ENCODE results near the gene TLX2.
A peak's percentile ranks its signal among the peaks of the same experiment; 100 is the strongest.
"Not testable (repeated sequence)": the region's sequence is repeated elsewhere in the genome, so short reads cannot be mapped to it uniquely, and the experiment has no call there.

TLX2 gene

DNA sequence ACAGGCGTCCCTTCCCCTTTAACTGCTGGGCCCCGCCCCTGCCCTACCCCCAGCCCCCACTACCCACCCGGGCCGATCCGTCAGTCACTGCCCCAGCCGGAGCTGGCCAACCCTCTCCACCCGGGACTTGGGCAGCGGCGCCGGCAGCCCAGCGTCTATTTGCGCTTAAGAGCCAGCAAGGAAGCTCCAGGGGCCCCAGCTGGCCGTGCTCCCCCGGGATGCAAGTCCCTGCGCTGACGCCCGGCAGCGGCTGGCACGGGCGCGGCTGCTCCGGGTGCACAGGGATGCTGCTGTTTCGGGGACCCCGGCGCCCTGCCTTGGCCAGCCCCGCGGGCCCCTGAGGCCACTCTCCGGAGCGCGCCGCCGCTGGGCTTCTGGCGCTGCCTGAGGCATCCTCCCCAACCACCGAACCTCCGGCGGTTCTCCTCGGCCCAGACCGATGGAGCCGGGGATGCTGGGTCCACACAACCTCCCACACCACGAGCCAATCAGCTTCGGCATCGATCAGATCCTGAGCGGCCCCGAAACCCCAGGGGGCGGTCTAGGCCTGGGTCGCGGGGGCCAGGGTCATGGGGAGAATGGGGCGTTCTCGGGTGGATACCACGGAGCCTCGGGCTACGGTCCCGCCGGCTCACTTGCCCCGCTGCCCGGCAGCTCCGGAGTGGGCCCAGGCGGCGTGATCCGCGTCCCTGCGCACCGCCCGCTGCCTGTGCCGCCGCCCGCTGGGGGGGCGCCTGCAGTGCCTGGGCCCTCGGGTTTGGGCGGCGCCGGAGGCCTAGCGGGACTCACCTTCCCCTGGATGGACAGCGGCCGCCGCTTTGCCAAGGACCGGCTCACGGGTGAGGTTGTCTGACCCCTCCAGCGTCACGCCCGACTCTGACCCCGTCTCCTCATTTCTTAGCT, at the start of gene TLX2:
TLX2 (plus strand) TSS at position 83 of the 903 bp plus-strand sequence; CDS start at position 440, 357 bp downstream.
- DNase-seq, result no peak

DNA sequence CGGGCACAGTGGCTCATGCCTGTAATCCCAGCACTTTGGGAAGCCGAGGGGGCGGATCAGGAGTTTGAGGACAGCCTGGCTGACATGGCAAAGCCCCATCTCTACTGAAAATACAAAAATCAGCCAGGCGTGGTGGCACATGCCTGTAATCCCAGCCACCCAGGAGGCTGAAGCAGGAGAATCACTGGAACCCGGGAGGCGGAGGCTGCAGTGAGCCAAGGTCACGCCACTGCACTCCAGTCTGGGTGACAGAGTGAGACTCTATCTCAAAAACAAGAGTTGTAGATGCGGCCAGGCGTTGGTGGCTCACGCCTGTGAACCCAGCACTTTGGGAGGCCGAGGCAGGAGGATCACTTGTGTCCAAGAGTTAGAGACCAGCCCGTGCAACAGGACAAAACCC, 43.5 kb upstream of the TLX2 start:
- DNase-seq, result not testable (repeated sequence)

DNA sequence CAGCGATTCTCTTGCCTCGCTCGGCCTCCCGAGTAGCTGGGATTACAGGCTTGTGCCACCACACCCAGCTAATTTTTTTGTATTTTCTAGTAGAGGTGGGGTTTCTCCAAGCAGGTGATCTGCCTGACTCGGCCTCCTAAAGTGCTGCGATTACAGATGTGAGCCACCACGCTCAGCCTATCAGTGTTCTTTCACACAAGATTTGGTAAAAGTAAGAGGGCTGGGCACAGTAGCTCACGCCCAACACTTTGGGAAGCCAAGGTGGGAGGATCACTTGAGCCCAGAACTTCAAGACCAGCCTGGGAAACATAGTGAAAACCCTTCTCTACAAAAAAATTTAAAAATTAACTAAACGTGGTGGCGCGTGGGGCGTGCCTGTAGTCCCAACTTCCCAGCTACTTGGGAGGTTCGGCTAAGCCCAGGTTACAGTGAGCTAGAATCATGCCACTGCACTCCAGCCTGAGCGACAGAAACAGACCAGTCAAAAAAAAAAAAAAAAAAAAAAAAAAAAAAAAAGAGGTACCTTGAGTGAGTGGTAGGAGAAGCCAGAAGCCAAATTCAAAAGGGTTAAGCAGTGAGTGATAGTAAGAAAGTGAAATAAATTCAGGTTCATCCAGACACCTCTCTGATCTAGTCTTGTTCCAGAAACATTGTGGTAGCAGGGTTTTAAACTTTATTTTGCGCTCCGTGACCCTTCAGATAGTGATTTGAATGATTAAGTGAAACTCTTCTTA, 42.8 kb upstream of the TLX2 start:
- no peak for DNase-seq

DNA sequence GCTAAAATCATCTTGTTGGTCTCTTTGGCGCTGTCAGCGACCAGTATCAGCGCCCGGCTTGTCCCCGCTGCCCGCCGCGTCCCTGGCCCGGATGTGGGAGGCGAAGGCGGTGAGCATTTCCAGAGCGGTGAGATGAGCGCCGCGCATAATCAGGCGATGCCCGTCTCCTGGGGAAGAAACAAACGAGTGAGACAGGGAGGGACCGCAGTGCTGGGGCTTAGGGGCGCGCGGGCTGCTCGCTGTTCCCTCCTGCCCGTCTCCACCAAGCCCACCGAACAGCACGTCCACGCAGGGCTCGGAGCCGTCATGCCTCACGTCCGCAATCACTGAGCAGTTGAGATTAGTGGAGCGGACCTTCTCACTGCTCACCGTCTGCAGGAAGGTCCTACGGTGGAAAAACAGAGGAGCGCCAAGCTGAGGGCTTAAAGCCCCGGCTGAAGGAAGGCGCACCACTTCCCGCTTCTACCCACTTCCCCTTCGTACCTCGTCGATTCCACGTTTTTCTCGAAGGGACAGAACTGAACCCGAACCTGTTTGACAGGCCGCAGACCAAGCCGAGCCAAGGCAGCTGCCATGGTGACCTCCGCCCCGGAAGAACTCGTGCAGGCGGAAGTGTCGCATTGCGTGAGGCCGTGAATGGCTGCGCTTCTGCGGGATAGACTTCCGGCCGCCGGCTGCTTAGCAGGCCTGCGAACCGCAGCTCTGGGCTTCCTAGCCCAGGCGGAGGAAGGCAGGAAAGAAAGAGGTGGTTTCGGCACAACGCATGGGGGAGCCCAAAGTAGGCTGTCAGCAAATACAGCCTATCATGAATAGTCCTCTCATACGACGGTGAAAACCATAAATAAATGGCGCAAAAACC, 41.9 kb upstream of the TLX2 start, which contains the start of gene MRPL53:
MRPL53 (minus strand) TSS at position 595 of the 859 bp plus-strand sequence; CDS start at position 575, 20 bp downstream.
- DNase-seq, result peak; percentile 96 to 97

DNA sequence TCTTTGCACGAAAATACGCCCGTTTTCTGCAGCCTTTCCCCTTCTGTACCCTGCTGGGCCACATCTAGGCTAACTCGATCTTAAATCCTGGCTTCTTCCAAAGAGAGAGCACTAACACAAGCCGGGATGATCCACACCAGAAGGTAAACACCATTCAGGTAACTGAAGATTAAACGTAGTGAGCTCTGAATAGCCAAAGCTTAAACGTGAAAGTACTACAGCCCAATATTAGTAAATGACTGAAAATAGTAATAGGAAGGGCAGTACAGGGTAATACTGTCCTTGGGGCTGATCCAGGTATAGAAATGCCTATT, 41.3 kb upstream of the TLX2 start:
- DNase-seq, result no peak

DNA sequence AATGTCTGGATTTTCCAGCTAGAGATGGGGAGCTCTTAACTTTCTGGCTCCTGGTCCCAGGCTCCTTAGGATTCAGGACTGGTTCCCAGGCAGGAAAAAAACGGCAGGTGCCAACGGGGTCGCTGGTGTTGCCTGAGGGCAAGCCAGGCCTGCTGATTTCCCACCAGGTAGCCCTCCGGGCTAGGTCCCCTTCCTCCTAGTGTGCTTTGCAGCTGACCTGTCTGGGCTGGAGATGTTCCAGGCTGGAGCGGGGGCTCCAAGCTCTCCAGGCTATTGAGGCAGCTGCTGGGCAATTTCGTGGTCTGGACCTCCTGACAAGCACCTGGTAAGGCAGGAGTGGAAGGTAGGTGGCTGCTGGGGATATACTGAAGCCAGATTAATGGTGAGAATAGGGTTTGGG, 39.8 kb upstream of the TLX2 start:
- DNase-seq, result no peak

DNA sequence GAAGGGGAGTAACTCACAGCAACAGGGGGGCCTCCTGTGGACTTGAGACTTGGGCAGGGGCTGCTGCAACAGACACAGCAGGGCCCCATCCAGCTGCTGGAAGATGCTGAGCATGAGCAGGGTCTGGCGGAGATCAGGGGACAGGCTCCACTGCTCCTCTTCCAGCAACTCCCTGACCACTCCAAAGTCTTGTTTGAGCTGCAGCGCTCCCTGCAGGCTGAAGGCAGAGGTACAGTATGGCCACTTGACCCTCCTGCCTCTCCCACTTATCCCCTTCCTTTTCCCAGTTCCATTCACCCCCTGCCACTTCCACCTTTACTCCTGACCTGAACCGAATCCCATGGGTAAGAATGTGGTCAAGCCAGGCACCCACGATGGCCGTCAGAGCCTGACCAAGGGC, 39.4 kb upstream of the TLX2 start:
- DNase-seq, result no peak

DNA sequence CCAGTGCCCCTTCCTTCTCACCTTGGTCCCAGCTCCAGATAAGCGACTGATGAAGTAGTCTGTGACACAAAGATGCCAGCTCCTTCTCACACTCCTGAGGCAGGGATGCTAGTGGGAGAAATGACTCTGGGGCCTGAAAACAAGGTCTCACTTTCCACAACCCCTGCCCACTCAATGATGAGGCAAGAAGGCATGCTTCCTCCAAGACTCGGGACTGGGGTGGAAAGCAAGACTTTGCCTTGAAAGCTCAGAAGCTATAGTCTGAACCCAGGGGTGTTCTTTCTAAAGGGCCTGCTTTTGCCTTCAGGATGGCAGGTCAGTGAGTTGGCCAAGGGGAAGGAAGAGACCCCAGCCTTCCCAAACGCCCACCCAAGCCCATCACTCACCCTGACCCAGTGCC, 32.8 kb upstream of the TLX2 start:
- DNase-seq, result no peak

DNA sequence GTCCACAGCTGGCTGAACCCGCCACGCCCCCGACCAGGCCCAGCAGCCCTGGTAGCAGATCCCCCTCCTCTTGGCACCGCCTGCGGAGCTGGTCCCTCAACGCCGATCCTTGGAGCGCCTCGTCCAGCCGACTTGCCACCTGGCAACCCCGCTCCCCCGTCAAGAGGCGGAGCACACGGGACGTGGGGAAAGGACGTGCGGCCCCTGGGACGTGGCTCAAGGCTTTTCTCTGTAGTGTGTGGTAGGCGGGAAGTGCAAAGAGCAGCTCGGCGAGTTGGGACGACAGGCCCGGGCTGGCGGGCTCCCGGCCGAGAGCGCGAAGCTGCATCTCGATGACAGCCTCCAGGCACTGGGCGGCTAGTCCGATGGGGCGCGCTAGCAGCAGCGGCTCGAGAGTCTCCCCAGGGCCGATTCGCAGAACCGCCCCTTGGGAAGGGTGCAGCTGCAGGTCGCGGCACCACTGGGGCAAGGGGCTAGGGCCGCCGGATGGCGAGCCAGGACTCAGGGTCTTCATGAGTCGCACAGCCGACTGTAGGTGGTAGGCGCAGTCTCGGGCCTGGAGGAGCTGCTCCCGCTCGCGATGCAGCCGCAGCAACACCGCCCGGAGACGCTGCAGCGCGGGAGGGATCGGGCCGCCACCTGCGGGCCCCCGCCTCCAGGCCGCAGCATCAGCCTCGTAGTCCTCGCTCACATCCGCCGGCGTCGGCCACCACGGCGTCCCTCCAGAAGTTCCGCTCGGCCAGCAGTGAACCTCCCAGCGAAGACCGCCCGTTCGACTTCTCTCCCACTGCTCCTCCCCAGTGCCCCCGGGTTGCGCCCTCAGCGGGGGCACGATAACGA, 32.1 kb upstream of the TLX2 start:
- peak in 1 of 2 donors; percentile 50 for DNase-seq

DNA sequence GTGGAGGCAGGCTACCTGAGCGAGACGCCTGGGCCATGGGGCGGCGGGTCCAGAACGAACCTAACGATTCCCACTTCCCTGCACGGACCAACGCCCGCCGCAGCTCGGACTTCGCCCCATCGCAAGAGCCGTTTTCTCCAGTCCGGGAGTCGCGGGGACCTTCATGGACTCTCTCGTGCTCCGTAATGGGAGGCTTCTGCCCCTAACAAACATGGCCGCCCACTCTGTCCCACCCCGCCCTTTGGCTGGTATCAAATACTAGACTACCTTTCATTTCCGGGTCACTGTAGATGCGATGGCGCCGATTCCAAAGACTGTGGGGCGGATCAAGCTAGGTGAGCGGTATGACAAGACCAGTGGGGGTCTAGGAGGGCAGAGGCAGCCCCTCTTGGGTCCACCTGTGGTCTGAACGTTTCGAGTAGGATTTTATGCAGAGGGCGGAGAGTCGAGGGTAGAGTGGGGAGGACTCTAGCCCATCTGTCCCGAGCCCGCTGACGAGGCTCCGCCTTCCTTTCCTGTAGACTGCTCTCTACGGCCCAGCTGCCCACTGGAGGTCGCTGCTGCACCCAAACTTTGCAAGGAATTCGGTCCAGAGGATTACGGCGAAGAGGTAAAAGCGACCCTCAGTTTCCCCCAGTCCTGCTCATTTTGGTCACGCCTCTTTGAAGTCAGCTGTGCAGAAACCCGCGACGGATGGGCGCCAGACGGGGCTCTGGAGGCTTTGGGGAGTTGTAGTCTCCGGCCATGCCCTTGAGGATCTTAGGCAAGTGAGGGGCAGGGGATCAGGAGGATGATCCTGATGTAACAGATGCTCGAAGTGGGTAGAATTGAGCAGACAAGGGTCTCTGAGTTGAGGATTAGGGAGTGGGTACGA, 31.2 kb upstream of the TLX2 start, which contains the start of the genes CCDC142 and TTC31:
CCDC142 (minus strand) TSS at position 198 of the 874 bp plus-strand sequence; CDS start at position 37, 161 bp downstream.
TTC31 (plus strand) TSS at position 281 of the 874 bp plus-strand sequence; CDS start at position 296, 15 bp downstream.
- DNase-seq, result peak; percentile 82 to 89

DNA sequence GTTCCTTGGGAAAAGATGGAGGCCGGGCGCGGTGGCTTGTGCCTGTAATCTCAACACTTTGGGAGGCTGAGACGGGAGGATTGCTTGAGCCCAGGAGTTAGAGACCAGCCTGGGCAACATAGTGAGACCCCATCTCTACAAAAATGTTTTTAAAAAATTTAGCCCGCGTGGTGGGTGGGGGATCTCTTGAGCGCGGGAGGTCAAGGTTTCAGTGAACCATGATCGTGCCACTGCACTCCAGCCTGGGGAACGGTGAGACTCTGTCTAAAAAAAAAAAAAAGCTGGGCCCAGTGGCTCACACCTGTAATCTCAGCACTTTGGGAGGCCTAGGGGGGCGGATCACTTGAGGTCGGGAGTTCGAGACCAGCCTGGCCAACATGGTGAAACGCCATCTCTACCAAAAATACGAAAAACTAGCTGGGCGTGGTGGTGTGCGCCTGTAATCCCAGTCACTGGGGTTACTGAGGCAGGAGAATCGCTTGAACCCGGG, 30.5 kb upstream of the TLX2 start:
- not testable (repeated sequence) for DNase-seq

DNA sequence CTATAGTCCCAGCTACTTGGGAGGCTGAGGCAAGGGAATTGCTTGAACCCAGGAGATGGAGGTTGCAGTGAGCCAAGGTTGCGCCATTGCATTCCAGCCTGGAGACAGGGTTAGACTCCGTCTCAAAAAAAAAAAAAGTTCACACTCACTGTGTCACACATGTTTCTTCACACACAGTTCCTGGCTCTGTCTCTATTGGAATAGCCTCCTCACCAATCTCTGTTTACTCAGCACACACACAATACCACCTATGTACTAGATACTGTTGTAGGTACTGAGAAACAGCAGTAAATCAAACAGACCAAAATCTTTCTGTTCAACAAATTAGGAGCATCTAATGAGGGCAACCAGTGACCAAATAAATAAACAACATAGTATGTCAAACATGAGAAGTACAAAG, 28.1 kb upstream of the TLX2 start:
- no peak for DNase-seq

DNA sequence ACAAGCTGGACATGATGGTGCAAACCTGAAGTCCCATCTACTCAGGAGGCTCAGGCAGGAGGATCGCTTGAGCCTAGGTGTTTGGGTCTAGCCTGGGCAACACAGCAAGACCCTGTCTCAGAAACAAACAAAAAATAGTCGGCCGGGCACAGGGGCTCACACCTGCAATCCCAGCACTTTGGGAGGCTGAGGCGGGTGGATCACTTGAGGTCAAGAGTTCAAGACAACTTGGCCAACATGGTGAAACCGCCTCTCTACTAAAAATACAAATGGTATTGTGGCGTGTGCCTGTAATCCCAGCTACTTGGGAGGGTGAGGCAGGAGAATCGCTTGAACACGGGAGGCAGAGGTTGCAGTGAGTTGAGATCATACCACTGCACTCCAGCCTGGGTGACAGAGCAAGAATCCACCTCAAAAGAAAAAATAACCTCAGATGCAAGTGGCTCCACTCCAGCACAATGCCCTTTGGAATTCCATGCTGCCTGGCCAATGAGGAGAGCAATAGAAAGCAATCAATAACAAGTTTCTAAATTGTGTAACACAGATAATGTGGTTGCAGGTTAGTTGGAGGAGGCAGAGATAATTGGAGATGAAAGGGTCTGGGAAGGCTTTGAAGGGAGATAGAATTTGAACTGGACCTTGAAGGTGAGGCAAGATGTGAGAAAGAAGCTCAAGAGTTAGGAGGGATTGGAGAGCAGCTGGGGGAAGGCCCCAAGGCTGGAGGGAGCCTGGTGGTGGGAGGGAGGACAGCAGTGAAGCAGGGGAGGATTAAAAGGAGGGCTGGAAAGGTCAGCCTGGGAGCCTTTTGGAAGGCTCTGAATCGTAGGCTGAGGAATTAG, 25.4 kb upstream of the TLX2 start:
- no peak for DNase-seq

DNA sequence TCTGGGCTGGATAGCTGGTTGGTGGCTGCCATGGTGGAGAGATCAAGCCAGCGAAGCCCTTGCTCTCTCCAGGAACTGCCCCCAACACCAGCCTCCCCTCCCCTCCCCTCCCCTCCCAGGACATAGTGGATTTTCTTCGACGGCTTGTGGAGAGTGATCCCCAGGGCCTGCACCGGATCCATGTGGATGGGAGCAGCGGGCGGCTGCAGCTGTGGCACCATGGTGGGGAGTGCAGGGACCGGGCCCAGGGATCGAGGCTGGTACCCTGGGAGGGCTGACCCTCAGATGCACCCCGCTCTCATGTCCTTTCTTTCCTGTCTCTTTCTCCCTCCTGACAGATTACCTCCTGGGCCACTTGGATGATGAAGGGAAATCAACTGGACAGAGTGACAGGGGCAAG, 24.3 kb upstream of the TLX2 start:
- DNase-seq, result no peak

DNA sequence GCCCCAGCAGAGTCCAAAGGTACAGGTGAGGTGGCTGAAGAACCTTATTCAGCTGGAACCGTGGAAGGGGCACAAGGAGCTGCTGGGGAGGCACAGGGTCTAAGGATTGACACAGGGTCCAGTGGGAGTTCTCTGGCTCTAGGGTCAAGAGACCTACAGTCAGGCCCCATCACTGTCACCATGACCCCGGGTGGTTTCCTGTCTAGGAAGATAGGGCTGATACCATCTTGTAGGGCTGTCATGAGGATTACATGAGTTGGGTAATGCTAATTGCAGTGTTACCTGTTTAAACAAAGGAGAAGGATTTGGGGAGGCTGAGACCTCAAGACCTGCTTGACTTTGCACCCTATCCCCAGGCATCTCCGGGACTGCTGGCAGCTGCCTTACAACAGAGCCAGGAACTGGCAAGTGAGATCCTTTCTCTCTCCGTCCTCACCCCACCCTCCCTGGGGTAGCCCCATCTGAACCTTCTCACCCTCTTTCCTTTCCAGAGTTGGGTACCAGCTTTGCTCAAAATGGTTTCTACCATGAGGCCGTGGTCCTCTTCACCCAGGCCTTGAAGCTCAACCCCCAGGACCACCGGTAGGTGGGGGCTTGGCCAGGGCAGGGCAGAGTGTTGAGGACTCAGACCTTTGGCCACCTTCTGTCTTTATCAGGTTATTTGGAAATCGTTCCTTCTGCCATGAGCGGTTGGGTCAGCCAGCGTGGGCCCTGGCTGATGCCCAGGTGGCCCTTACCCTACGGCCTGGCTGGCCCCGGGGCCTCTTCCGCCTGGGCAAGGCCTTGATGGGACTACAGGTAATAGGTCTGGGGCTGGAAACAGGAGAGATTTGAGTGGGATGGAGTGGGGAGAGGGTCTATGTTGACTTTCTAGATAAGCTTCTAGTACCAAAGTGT, 22.4 kb upstream of the TLX2 start:
- no peak for DNase-seq

DNA sequence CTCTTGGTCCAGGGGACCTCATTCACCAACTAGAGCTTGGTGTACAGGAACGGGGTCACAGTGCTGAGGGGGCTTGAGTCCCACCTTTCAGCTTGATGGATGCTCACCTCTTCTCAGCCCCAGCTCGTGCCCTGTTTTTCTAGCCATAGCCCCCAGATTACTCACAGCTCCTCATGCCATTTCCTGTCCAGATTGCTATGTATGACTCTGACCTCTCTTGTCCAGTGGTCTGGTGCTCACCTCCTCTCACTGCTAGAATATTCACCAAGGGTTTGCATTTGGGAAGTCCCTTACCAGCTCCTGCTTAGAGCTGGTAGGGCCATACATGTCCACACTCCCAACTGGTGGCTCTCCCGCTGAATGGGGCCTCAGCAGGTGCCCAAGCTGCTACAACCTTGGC, 20.7 kb upstream of the TLX2 start:
- no peak for DNase-seq

DNA sequence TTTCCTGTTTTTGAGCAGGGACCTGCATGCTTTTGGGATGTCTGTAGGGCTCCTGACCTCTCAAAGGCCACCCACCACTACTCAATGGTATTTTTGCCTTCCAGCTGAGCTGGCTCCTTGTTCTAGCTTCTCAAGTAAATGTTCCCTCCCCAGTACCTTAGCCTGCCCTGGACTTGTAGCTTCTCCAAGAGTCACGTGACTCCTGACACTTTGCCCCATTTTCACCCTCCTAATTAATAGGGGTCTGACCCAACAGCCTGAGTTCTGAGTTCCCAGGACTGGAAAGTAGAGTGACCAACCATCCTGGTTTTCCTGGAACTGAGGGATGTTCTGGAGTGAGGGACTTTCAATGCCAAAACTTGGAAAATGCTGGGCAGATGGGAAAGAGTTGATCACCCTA, 18.8 kb upstream of the TLX2 start:
- DNase-seq, result no peak

DNA sequence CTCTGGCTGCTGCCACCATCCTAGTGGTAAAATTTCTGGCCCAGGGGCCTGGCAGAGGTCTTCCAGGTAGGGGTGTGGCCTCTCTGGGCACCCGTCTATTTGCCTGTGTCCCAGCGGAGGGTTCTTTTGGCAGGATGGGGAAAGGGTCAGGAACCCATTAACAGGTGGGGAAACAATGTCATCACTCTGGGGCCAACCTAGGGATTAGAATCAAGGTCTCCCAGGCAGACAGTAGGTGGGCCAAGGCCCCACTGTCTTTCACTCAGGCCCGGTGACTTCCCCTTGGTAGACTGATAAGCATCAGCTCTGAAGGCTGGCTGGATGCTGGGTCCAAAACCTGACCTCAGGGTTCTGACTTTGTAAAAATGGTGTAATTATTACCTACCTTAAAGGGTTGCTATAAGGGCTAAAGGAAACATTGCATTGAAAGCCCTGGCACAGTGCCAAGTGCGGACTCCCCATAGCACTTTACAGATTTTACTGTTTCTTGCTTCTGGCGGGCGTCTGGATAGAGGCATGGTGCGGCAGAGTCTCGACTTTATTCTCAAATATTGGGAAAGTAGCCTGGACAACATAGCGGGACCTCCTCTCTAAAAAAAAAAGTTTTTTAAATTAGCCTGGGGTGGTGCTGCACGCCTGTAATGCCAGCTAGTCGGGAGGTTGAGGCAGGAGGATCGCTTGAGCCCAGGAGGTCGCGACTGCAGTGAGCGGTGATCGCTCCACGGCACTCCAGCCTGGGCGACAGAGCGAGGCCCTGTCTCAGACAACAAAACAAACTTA, 17.1 kb upstream of the TLX2 start:
- no peak for DNase-seq
